ENCODE measurements around the gene TPO.
A peak's percentile ranks its signal among the peaks of the same experiment; 100 is the strongest.

Gene TPO

DNA sequence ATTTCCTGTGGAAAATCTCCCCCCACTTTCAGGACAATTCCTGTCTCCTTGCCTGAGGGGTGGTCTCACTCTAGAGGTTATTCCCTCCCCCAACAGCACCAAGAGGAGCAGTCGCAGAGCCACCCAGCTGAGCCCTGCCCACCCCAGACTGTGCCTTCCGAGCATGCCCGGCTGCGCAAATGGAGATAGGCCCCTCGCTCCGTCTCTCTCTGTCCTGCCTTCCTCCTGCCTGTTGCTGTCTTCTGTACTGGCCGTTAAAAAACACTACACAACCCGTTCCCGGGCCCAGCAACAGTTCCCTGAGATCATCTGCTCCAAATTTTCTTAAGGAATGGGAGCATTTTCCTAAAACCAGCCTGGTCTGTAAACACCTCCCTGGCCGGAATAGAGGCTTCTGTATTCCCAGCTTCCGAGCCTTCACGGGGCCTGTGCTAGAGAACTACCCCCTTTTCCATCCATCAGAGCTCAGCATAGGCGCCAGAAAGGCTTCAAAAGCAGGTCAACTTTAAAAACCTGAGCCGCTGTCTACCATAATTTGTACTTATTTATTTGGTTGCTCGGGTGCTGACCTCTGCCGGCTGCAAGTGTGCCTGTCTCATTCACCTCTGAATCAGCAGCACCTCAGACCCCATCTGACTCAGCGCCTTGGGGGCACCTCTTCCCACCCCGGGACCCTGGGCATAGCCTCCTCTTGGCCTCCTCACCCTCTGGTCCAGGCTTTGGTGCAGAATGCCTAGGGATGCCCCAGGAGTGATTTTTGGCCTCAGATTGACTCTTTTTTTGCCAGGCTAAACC lies 171.6 kb downstream of the TPO start:
- H3K4me3 ChIP-seq (ENCODE audit: low read length), result no peak overlapping the region
- H3K4me1 ChIP-seq (ENCODE audit: control insufficient read depth, insufficient read depth, low read length), result no peaks in the 10 kb centered on the region
- no peaks in the 10 kb centered on the region for H3K36me3 ChIP-seq (ENCODE audit: control insufficient read depth, insufficient read depth, low read length)
- no peak overlapping the region for H3K27ac ChIP-seq (ENCODE audit: low read depth, low read length)
- no peaks in the 10 kb centered on the region for H3K27me3 ChIP-seq (ENCODE audit: control insufficient read depth, insufficient read depth, low read length)
- H3K9ac ChIP-seq (ENCODE audit: low read length), result no peak overlapping the region

DNA sequence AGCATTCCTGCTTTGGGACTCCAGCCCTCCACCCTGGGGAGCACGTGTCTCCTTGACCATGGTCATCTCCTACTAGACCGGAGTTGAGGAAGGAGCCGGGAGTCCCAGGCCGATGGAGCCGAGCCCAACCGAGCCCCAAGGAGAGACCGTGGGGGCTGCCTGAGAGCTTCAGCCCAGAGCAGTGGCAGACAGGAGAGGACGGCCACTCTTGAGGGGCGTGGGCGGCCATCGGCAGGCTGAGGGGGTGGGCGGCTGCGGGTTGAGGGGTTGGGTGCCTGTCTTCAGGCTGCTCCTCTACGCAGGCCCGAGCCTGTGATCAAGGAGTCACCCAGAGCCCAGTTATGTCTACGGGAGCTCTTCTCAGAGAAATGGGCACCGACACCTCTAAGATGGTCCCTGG lies 172.4 kb downstream of the TPO start:
- Histone ChIP-seq H3K36me3 (ENCODE audit: control insufficient read depth, insufficient read depth, low read length) (no peaks in the 10 kb centered on the region), H3K27ac (ENCODE audit: low read depth, low read length) (no peak overlapping the region), H3K27me3 (ENCODE audit: control insufficient read depth, insufficient read depth, low read length) (no peaks in the 10 kb centered on the region), H3K9ac (ENCODE audit: low read length) (no peak overlapping the region), H3K4me3 (ENCODE audit: low read length) (no peak overlapping the region), H3K4me1 (ENCODE audit: control insufficient read depth, insufficient read depth, low read length) (no peaks in the 10 kb centered on the region)

DNA sequence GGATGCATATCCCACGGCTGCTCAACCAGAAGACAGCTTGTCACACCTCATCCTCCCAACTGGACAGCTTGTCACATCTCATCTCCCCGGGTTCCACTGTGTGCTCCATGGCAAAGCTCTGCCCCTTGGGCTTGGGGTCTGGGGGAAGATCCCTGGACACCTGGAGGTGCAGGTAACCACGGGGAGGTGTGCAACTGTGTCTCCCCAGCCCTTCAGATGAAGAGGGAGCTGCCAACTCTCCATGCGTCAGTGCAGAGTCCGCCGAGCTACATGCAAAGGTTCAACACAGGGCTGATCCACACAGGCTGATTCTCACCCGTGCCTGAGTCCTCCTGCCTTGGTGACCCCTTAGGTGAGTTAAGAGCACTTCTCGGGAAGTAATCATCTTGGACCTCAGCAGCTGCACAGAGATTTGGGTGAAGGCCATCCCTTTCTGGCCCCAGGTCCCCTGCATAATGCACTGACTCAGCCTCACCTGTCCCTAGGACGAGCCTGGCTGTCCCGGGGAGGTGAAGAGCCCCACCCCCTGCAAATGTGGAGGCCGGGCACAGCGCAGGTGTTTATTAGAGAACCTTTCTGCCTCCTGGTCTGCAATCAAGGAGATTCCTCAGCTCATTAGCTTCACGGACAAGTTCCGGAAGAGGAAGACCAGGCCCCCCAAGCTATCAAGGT lies 173.1 kb downstream of the TPO start:
- Histone ChIP-seq H3K27ac (ENCODE audit: low read depth, low read length) (no peak overlapping the region), H3K36me3 (ENCODE audit: control insufficient read depth, insufficient read depth, low read length) (no peaks in the 10 kb centered on the region), H3K4me1 (ENCODE audit: control insufficient read depth, insufficient read depth, low read length) (no peaks in the 10 kb centered on the region), H3K4me3 (ENCODE audit: low read length) (no peak overlapping the region), H3K27me3 (ENCODE audit: control insufficient read depth, insufficient read depth, low read length) (no peaks in the 10 kb centered on the region), H3K9ac (ENCODE audit: low read length) (no peak overlapping the region)

DNA sequence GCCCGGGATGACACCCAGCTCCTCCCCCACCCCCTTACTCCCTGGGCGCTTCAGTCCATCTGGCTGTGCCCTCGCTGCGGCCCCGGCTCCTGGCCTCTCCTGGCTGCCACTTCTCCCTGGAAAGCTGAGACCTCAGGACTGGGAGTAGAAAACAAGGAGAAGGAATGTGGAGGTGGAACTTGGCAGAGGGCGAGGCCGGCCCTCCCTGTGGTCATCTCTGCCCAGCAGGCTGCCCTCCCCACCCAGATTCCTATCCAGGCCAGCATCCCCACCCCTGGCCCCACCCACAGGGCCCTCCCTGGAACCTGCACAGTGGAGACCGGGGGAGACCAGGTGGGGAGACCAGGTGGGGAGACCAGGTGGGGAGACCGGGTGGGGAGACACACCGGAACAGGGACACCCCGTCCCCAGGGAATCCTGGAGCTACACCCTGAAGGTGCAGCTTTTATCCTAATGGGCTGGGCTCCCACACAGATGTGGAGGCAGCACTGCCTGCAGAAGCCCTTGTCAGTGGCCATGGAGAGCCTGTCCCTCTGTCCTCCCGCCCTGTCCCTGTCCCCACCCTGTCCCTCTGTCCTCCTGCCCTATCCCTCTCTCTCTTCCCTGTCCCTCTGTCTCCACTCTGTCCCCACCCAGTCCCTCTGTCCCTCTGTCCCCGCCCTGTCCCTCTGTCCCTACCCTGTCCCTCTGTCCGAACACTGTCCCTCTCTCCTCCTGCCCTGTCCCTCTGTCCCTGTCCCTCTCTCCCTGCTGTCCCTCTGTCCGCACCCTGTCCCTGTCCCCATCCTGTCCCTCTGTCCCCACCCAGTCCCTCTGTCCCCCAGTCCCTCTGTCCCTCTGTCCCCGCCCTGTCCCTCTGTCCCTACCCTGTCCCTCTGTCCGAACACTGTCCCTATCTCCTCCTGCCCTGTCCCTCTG lies 173.9 kb downstream of the TPO start:
- peaks cover under 1% of the 10 kb centered on the region for H3K4me1 ChIP-seq (ENCODE audit: control insufficient read depth, insufficient read depth, low read length)
- no peaks in the 10 kb centered on the region for H3K36me3 ChIP-seq (ENCODE audit: control insufficient read depth, insufficient read depth, low read length)
- no peak overlapping the region for H3K9ac ChIP-seq (ENCODE audit: low read length)
- no peak overlapping the region for H3K4me3 ChIP-seq (ENCODE audit: low read length)
- no peak overlapping the region for H3K27ac ChIP-seq (ENCODE audit: low read depth, low read length)
- no peaks in the 10 kb centered on the region for H3K27me3 ChIP-seq (ENCODE audit: control insufficient read depth, insufficient read depth, low read length)

DNA sequence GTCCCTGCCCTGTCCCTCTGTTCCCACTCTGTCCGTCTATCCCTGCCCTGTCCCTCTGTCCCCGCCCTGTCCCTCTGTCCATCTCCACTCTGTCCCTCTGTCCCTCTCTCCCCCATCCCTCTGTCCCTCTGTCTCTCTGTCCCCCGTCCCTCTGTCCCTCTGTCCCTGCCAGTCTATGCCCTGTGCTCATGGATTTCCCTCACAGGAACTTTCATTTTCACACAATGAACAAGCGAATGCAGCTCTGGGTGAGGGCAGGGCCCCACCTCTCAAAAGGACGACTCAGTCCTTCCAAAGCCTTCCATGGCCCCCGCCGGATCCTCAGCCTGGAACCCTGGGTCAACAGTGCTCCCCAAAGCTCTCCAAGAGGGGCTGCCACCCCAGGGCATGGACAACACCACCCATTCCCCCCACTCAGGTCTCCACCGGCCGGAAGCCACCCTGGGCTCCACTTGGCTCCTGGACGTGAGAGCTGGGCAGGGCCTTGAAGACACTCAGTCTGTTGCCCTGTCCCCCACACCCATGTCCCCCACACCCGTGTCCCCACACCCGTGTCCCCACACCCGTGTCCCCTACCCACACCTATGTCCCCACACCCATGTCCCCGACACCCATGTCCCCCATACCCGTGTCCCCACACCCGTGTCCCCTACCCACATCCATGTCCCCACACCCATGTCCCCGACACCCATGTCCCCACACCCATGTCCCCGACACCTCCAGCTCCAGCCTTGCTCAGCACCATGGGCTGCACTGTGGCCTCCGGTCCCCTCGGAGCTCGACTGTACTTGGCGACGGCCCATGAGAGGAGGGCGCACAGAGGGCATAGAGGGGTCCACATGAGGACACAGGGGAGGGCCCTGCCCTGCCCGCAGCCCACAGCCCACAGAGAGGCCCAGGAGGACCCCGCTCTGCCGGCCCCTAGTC lies 175.1 kb downstream of the TPO start:
- Histone ChIP-seq H3K4me1 (ENCODE audit: control insufficient read depth, insufficient read depth, low read length) (peaks cover 5% of the 10 kb centered on the region), H3K36me3 (ENCODE audit: control insufficient read depth, insufficient read depth, low read length) (no peaks in the 10 kb centered on the region), H3K27ac (ENCODE audit: low read depth, low read length) (no peak overlapping the region), H3K9ac (ENCODE audit: low read length) (no peak overlapping the region), H3K4me3 (ENCODE audit: low read length) (no peak overlapping the region), H3K27me3 (ENCODE audit: control insufficient read depth, insufficient read depth, low read length) (no peaks in the 10 kb centered on the region)

DNA sequence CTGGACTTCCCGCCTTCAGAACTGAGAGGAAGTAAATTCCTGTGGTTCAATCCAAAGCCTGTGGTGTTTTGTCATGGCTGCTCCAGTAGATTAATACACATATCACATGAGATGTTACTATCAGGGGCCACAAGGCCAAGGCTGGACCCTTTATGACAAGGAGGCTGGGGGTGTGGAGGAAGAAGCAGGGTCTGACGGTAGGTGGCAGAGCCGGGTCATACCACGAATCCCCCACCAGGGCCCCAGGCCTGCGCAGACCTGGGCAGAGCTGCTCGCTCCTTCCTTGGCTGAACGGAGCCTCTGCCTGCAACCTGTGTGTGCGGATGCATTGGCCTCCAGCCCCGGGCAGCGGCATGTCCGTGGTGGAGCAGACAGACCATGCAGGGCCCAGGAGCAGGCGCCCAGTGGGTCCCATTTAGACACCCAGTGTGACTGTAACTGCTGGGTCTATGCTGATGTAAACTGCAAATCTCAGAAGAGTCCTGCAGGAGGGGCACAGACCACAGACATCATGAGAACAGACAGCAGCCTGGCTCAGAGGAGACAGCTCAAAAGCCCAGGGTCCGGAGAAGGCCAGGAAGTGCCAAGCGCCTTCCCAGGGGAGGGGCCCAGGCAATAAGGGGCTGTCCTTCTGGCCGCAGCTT lies 175.8 kb downstream of the TPO start:
- Histone ChIP-seq H3K27me3 (ENCODE audit: control insufficient read depth, insufficient read depth, low read length) (no peaks in the 10 kb centered on the region), H3K4me3 (ENCODE audit: low read length) (no peak overlapping the region), H3K4me1 (ENCODE audit: control insufficient read depth, insufficient read depth, low read length) (peaks cover 13% of the 10 kb centered on the region), H3K27ac (ENCODE audit: low read depth, low read length) (no peak overlapping the region), H3K9ac (ENCODE audit: low read length) (no peak overlapping the region), H3K36me3 (ENCODE audit: control insufficient read depth, insufficient read depth, low read length) (no peaks in the 10 kb centered on the region)

DNA sequence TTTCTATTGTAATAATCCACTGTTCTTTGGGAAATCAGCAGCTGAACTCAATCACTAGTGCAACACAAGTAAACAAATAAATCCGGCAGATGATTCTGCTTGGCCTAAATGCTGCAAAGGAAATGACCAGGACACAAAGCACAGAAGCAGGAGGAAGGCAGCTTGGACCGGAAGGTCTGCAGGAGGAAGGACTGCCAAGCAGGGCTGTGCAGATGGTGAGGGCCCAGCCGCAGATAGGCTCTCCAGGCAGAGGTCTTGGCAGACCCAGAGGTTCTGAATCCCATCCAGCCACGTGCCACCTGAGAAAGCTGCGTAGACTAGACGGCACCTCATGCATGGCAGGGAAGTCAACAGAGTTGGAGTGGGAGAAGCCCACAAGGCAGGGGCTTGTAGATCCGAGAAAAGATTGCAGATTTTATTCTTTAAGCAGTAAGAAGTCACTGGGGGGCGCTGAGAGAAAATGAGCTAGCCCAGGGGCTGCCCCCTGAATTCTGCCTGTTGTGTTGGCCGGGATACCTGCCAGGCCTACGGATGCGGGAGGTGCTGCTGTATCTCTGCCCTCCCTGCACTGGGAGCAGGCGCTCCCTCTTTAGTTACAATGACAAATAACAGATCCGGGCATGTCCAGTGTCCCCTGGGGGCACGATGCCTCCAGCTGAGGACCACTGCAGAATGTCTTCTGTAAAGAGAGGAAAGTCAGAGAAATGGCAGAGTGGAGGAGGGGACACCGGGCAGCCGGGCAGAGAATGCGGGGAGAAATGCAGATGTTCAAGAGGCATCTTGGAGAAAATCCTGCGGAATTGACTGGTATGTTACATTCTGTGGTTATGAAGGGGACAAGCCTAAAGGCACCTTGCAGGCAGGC lies 177.6 kb downstream of the TPO start:
- H3K27ac ChIP-seq (ENCODE audit: low read depth, low read length), result no peak overlapping the region

DNA sequence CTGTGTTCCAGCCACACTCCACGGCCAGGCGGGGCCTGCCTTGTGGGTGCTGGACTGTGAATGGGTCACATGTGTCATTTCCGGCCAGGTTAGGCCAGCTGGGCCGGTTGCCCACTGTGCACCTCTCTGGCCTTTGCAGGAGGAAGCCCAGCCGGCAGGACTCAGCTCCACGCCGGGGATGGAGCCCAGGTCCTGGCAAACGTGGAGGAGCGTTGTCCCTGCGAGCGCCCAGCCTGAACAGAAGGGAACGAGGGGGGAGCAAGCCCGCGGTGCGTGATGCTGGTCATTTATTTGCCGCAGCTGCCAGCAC lies 178.2 kb downstream of the TPO start:
- no peak overlapping the region for H3K9ac ChIP-seq (ENCODE audit: low read length)
- H3K4me3 ChIP-seq (ENCODE audit: low read length), result peak overlapping the region; percentile 2
- H3K27ac ChIP-seq (ENCODE audit: low read depth, low read length), result no peak overlapping the region
- H3K36me3 ChIP-seq (ENCODE audit: control insufficient read depth, insufficient read depth, low read length), result no peaks in the 10 kb centered on the region
- H3K4me1 ChIP-seq (ENCODE audit: control insufficient read depth, insufficient read depth, low read length), result peaks cover 14% of the 10 kb centered on the region
- H3K27me3 ChIP-seq (ENCODE audit: control insufficient read depth, insufficient read depth, low read length), result no peaks in the 10 kb centered on the region

More for the DNA sequence above, 177.6 kb downstream of the TPO start:
- peaks cover 14% of the 10 kb centered on the region for H3K4me1 ChIP-seq (ENCODE audit: control insufficient read depth, insufficient read depth, low read length)
- no peak overlapping the region for H3K9ac ChIP-seq (ENCODE audit: low read length)
- no peaks in the 10 kb centered on the region for H3K36me3 ChIP-seq (ENCODE audit: control insufficient read depth, insufficient read depth, low read length)
- no peak overlapping the region for H3K4me3 ChIP-seq (ENCODE audit: low read length)
- H3K27me3 ChIP-seq (ENCODE audit: control insufficient read depth, insufficient read depth, low read length), result no peaks in the 10 kb centered on the region
